Suppressor macrophage treated with lipopolysaccharide for 1 hour (primary cell): ENCODE results near the gene MLXIP.
"Not testable (repeated sequence)": the region's sequence is repeated elsewhere in the genome, so short reads cannot be mapped to it uniquely, and the experiment has no call there.

Experiments used
- DNase-seq, 3 donors: peaks; one replicate each; pipeline ENCODE4 v3.0.0-alpha.2; 2020 to 2022

Gene MLXIP

DNA sequence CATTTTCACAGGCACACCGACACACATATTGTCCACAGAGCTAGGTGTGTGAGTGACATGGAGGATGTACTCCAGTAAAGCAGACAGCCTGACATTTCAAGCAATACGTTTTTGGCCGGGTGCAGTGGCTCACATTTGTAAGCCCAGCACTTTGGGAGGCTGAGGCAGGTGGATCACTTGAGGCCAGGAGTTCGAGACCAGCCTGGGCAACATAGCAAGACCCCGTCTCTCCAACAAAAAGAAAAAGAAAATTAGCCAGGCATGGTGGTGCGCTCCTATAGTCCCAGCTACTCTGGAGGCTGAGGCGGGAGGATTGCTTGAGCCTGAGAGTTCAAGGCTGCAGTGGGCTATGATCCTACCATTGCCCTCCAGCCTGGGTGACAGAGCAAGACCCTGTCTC lies 22.1 kb upstream of the MLXIP start:
- not testable (repeated sequence) for DNase-seq

DNA sequence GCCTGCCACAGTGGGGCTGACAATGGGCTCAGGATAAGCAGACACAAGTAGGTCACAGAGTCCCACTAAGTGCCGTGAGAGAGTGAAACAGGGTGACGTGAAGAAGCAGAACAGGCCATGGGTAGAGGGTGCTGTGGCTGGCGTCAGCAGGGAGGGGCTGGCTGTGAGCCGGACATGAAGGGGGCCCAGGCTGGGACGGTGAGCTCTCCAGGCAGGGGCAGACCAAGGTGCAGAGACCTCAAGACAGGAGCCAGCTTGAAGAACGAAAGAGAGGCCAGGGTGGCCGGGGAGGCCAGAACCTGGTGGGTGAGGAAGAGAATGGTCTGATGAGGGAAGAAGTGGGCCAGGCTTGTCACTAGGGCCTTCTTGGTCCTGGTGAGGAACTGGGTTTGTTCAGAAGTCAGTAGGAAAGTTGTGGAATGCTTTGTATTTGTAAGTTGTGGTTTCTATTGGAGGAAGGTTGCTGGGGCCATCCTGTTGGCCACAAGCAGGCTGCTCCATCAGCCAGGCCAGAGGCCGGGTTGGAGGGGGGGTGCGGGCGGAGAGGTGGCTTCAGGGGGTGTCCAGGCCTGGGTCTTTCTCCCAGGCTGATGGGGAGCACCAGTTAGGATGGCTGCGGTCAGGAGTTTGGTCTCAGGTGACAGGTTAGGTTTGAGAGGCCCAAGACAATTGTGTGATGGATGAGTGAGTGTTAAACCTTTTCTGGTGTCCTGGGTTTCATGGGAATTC lies 21.4 kb upstream of the MLXIP start:
- DNase-seq, result no peak

DNA sequence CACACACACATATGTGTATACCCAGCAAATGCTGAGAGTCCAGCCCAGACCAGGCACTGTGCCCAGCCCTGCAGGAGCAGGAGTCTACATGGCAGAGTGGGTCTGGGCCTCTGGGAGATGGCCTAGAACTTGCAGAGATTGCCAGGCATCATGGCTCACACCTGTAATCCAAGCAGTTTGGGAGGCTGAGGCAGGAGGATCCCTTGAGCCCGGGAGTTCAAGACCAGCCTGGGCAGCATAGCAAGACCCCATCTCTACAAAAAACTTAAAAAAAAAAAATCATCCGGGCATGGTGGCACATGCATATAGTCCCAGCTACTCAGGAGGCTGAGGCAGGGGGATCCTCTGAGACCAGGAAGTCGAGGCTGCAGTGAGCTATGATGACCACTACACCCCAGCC lies 20.8 kb upstream of the MLXIP start:
- DNase-seq, result no peak

DNA sequence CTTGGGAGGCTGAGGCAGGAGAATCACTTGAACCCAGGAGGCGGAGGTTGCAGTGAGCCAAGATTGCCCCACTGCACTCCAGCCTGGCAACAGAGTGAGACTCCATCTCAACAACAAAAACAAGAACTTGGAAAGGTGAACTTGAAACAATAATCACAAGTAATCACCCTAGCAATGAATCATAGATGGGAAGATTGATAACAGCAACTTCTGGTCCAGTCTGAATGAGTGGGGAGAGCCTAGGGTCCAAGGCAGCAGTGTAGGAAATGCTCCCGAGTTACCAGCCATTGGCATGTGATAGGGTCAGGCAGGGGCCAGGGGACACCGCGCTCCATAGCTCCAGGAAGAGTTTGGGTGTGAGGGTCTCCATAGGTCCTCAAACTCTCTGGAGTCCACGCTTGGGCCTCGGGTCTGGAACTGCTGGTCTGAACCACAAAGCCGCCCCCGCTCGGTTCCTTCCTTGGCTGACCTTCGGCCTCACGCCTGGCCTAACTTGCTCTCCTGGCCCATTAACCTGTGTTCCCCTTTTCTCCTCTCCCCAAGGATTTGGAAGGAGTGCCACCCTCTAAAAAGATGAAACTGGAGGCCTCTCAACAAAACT lies 19.9 kb upstream of the MLXIP start:
- DNase-seq, result no peak

DNA sequence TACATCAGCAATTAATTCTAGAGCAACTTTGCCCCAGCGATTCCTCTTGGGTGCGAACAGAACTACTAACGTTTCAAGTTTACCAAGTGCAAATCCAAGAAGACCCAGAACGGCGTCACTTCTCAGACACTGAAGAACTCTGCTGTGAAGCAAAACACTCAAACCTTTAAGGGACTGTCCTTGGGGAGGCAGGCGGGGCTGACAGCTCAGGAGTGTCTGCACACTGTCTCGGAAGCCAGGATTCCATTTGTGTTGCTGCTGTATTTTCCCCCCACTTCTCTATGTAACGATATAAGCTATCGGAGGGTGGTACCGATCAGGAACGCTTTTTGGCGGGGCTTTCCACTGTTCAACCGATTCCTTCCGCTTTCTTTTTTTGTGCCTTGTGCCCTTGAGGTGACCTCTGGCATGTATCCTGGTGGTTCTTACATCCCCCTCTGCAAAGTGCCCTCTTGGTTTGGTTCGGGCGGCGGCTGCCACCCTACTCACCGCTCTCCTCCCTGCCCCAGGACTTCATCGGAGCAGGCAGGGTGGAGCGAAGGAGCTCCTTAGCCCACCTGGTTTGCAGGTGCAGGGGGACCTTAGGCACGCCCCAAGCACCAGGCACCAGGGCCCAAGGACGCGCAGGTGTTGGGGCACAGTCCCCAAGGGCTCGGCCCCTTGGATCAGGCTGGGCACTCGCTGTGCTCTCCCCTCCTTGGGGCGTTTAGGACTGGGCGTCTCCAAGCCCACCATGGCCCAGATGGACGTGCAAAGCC lies 19.2 kb upstream of the MLXIP start:
- DNase-seq, result no peak

DNA sequence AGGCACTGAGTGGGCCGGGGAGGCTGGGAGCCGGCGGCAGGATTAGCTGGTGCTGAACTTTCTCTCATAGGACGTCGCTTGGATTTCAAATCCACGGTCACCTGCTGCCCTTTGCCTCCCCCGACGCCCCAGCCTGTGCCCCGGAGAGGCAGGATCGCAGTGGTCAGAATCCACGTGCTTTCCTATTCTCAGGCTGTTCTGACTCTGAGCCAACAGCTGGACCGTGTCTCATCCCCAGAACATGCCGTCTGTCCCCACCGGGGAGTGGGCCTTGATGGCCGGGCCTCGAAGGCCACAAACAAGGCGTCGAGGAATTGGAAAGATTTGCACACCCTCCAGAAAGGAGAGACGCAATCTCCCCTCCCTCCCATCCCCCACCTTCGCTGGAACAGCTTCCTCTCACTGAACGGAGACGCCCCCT lies 18.5 kb upstream of the MLXIP start:
- DNase-seq, result no peak

DNA sequence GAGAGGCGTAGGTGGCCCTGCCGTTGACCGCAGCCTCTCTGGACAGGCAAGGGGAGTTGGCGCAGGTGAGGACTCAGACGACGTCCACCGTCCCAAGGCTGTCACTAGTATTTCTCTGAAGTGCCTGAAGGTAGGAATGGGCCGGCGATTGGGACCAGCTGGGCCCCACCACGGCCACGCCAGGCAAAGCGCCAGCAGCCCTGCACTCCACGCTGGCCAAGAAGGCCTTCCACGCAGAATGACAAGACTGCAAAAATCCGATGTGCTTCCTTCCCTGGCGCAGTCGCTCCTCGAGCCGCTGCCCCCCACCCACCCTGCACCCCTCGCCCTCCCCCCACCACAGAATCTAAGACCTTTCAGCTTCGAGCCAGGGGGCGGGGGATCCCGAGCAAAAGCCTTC lies 17.3 kb upstream of the MLXIP start:
- no peak for DNase-seq

DNA sequence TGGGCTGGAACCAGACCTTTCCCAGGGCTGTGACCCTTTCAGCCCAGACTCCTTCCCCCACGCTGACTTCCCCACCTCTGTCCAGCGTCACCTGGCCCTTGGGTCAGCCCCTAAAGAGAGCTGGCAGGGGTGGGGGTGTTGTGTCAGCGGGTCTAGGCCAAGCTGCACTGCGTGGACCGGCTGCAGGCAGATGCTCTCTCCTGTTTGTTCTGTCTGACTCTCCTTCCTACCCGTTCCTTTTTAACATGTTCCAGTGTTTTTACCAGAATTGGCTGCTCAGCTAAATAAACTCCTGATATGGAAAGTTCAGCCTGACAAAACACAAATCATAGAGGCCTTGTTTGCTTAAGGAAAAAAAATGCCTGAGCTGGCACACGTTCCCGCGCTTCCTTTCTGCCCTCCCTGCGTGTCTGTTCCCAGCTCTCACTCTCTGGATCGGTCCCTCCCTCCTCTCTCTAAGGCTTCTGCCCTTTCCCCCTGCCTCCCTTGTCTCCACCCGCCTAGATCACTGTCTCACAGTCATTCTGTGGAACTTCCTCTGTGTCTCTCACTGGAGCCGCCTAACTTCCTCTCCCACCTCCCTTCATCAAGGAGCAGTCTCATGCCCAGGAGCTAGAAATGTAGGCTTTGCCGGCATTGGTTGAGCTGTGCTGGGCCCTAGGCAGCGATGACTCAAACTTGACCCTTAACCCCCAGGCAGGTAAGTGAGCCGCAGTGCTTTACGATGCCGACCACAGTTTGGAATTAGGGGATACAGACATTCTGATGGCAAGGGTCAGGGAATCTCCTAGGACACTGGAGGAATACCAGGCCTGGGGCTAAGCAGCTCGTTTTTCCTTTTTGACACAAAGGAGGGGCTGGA lies 15.5 kb upstream of the MLXIP start:
- peak; percentile 82 to 86 (median 84) for DNase-seq

DNA sequence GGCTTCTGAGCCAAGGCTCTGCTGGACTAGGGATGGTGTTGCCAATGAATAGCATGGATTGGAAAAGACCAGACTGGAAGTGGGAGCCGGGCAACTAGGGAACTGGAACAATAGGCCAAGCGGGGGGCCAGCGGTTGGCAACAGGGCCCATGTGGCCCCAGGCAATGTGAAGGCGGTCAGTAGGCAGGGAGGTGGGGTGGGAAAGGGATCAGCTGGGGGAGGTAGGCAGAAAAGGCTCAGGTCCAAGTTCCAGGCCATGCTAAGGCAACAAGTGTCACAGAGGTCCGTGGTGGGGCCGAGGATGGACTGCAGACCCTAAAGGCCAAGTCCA lies 14.9 kb upstream of the MLXIP start:
- DNase-seq, result no peak

DNA sequence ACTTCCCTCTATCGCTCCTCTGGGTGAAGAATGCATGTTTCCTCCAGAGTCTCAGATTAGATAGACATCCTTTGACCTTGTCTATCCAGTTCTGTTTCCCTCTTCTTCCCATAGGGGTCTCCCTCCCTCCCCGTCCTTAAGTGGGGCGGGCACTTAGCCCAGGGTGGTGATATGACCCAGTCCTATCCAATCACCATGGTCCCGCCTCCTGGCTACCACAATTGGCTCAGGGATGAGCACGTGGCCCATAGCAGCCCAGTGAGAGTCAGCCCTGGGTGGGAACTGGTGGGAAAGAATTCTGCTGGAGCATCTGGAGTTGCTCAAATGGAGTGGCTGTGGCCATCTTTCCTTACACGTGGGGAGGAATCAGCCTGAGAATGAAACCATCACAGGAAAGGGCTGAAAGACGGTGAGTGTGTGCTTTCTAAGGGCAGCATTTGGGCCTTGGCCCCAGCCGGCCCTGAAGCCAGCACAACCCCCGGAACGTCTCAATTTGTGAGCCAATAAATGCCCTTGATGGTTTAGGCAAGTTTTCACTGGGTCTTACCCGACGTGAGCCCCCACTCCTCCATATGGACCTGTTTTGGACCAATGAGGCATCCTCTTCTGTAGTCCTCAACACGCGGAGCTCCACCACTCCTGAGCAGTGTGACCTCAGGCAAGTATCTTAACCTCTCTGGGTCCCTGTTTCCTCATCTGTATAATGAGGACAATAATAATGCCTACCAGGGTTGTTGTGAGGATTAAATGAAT lies 14.4 kb upstream of the MLXIP start:
- DNase-seq, result peak; percentile 80 to 93 (median 89)

DNA sequence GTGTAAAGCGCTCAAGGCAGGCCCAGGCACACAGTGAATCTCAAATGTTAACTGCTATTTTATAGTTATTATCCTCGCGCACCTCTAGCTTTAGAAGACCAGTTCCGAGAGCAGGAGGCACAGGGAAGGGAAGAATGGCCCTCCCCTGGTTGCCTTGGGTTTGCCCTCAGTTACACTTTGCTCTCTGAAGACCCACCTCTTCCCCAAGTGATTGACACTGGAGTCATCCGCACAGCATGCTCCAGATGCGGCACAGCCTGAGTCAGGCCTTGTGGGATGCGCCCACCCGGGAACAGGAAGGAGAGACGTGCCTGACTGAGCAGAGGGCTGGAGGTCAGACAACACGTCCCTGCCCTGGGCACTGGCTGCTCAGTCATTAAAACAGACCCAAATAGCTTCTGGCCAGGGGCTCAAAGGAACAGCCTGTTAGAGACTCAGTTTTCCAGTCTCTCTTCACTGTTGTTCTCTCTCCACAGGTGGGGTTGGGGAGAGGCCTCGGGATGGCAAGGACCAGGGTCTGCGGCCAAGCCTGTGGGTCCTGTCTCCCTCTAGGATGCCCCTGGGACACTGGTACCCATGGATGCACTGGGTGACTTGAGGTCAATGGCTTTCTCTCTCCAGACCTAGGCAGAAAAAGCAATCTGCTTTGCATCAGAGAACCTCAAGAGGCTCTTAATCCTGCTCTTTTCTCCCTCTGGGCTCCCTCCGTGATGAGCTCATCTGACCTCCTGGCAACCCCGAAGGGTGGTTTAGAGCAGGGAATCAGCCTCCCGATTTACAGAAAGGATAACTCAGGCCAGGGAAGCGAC lies 13.6 kb upstream of the MLXIP start:
- peak; percentile 69 to 80 (median 75) for DNase-seq

DNA sequence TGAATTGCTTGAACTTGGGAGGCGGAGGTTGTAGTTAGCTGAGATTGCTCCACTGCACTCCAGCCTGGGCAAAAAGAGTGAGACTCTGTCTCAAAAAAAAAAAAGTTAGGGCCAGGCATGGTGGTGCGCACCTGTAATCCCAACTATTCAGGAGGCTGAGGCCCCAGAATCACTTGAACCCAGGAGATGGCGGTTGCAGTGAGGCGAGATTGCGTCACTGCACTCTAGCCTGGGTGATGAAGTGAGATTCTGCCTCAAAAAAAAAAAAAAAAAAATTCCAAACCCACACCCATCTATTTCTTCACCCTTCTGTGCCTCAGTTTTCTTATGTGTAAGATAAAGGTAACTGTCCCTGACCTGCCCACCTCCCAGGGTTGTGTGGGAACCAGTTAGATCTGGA lies 11.0 kb upstream of the MLXIP start:
- no peak for DNase-seq

DNA sequence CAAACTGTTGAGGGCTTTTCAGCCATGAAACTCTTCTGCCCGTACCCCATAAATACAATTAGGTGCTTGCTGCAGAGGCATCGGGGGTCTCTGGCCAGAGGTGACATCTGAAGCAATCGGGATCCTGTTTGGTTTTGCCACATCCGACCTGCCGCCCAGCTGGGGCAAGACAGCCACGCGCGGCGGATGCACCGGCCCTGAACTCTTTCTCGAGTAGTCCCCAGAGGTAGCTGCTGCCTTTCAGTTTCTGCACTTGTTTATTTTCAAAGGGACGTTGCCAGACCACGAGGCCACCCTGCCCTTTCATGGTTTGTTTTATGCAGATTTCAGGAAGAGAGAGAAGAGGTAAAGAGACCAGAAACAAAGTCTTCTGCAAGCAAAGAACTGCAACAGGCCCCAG lies 10.6 kb upstream of the MLXIP start:
- DNase-seq, result no peak

DNA sequence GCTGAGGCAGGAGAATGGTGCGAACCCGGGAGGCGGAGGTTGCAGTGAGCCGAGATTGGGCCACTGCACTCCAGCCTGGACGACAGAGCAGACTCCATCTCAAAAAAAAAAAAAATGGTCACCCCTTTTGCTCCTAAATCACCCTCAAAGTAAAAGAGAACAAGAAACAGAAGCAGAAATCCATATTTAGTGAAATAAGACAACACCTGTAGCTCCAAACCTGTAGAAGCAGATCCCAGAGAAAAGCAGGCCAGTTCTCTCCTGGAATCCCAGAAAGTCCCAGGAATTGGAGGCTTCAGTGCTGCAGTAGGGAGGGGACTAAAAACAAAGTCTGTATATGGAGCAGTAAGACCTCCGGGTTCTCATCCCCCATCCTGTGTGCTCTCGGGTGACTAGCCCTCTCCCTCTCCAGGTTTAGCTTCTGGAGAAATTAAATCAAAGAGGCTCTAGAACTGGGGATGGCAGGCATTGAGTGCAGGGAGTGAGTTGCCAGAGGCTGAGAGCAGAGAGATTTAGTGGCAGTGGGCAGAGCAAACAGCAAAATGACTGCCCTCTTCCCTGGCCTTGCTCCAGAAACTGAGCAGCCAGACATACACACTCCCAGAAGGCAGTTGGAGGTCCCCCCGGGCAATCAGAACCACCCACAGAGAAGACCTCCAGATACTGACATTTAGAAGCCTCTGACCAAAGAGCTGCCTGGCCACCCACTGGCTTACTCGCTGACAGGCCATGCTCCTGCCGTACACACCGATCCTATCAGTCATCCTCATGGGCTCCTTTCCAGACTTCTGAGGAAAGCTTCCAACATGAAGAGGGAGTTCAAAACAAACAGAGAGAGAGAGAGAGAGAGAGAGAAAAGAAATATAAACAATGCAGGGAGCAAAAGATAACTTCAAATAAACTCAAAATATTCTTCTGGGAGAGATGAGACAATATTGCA lies 6.3 kb upstream of the MLXIP start:
- no peak for DNase-seq

DNA sequence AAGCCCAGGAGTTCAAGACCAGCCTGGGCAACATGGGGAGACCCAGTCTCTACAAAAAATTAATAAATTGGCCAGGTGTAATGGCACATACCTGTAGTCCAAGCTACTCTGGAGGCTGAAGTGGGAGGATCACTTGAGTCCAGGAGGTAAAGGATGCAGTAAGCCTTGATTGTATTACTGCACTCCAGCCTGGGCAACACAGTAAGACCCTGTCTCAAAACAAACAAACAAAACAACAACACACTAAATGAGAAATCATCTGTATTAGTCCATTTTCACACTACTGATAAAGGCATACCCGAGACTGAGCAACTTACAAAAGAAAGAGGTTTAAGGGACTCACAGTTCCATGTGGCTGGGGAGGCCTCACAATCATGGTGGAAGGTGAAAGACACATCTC lies 4.7 kb upstream of the MLXIP start:
- no peak for DNase-seq

DNA sequence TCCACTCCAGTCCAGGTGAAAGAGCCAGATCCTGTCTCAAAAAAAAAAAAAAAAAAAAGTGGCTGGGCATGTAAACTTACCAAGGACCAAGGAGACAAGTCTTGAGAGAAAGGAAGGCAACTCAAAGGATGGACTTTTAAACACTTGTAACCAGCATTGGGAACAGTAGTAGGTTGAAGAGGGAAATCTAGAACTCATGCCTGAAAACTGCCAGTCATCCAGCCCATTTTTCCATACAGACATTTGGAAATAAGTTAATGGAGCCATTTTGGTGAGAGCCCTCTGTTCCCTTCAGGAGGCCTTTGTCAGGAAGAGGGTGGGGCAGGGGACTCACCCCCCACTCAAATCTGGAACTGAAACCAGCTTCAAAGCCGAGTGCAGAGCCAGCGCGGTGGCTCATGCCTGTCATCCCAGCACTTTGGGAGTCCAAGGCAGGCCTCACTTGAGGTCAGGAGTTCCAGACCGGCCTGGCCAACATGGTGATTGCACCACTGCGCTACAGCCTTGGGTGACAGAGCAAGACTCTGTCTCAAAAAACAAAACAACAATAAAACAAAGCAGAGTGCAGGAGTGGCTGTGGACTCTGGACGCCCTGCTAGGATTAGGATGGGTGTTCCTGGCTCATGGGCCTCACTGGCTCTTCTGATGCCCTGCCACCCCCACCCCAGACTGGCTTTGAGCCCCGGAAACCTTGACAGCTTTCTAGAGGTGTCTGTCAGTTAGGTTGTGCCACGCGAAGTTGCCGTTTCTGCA lies 1.6 kb upstream of the MLXIP start:
- peak; percentile 48 to 63 (median 61) for DNase-seq

DNA sequence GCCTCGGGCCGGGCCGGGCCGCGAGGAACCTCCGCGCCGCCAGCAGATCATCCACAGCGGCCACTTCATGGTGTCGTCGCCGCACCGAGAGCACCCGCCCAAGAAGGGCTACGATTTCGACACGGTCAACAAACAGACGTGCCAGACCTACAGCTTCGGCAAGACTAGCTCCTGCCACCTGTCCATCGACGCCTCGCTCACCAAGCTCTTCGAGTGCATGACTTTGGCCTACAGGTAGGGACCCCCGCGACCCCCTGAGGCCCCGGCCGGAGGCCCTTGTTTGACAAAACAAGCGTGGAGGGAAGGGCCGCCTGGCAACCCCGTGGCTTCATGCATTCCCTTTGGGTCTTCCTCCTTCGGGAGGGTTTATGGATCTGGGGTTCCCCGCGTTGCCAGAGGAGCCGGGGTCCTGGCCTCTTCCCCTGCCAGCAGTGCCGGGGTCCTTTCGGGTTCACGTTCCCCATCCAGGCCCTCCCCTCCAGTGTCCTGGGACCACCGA lies 526 bp downstream of the MLXIP start:
- DNase-seq, result peak in 2 of 3 donors; percentile 37 to 53

DNA sequence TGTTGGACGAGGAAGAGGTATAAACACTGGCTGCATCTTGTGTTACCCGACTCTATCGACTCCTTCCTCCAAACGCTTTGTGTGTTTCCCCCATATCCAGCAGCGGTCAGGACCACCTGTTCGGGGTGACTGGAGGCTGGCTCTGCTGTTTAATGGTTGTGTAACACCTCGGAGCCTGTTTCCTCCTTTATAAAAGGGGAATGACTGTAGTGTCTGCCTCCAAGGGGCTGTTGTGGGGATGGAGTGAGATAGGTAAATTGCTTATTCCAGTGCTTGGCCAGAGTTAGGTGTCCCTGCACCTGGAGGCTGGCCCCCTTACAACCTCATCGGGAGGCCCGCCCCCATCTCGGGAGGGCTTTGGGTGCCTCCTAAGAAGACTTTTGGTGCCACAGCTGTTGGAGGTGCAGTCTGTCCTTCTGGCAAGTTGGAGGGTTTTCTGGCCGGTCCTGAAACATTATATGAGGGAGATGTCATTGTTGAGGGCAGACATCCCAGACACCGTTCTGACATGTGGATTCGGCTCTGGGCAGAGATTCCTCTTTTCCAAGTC lies 1.1 kb downstream of the MLXIP start:
- DNase-seq, result peak; percentile 32 to 58 (median 42)
